ENCODE measurements around the gene LYL1.
A peak's percentile ranks its signal among the peaks of the same experiment; 100 is the strongest.

The LYL1 gene

DNA sequence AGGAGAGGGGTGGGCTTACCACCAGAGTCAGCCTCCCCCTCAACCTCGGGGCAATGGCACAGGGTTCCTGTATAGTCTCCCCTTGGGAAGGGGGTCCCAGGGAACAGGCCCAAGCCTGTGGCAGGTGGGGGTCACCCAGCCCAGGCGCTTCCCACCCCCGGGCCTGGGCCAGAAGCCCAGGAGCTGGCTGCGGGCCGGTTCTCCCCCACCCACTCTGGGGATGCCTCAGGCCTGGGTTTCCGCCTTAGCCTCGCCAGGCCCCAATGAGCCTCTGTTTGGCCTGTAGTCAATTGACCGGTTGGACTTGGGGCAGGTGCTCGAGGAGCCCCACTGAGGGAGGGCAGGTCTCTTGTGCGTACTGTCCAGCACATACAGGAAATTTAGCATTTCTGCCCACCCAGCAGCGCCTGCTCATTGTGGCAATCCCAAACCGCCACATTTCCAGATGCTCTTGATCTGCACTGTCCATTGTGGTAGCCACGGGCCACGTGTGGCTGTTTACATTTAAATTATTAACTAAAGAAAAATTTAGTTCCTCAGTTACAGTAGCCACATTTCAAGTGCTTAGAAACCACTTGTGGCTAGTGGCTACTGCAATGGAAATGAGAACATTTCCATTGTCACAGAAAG, 9.9 kb downstream of the LYL1 start:
- CTCF ChIA-PET = interaction anchor here (0.9 to 9.3 kb wide), 19 partner anchors 8 to 127 kb away, joined by 3 to 154 read pairs (median 8); no protein-coding TSS in a partner anchor
- POLR2A ChIA-PET = interaction anchor here (0.9 to 1.3 kb wide), 2 partner anchors 108 to 115 kb away, joined by 3 to 4 read pairs; no protein-coding TSS in a partner anchor
- Histone ChIP-seq H3K4me3 (ENCODE audit: control insufficient read depth in 1 of 7, extremely low read depth in 1 of 7, insufficient read depth in 4 of 7, low read depth in 2 of 7, low read length in 6 of 7) (no peak overlapping the region), H3K9me3 (ENCODE audit: control extremely low read depth in 1 of 5, control insufficient read depth in 4 of 5, insufficient read depth in 2 of 5, low read depth in 1 of 5, low read length in 4 of 5) (no peaks in the 10 kb centered on the region), H3K27ac (ENCODE audit: insufficient read depth in 1 of 2, low read depth in 1 of 2, low read length in 2 of 2, poor library complexity in 1 of 2, severe bottlenecking in 2 of 2) (no peak overlapping the region), H3K4me1 (ENCODE audit: control extremely low read depth in 1 of 4, control insufficient read depth in 4 of 4, insufficient read depth in 4 of 4, low read length in 3 of 4) (peaks cover 0 to 69% (median 52%) of the 10 kb centered on the region in 4 experiments), H3K36me3 (ENCODE audit: control insufficient read depth in 4 of 4, insufficient read depth in 4 of 4, low read length in 3 of 4) (peaks cover 0 to 4% (median 0%) of the 10 kb centered on the region in 4 experiments), H3K27me3 (replicated peaks in 2 of 5; ENCODE audit: control insufficient read depth in 4 of 5, insufficient read depth in 5 of 5, low read length in 4 of 5) (no peaks in the 10 kb centered on the region)
- DNase-seq = peak in 1 of 3 donors; percentile 22
- WGBS (ENCODE audit: insufficient coverage) = 97% methylated on average over 8 of the region's 14 CpGs

DNA sequence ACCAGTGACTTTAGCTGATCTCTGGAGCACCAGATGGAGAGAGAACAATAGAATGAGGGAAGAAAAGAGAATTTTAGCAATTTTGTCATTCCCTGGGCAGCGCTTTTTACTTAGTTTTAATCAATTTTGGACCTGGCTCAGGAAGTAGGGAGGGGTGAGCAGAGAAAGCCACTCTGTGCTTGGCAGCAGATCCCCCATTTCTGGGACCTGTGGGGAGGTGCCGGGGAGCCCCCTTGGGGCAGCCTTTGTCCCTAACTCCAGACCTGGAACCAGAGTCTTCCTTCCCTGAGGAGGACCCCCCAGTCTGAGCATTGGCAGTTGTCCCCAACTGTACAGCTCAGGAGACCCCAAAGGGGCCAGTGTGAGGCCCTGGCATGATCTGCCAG, 10.5 kb downstream of the LYL1 start:
- 100% methylated on average over 2 of the region's 2 CpGs for WGBS (ENCODE audit: insufficient coverage)
- no peak for DNase-seq
- POLR2A ChIA-PET = interaction anchor here (0.9 to 1.1 kb wide), 2 partner anchors 13 to 114 kb away, joined by 3 read pairs; no protein-coding TSS in a partner anchor
- H3K27me3 ChIP-seq (replicated peaks in 2 of 5; ENCODE audit: control insufficient read depth in 4 of 5, insufficient read depth in 5 of 5, low read length in 4 of 5) = no peaks in the 10 kb centered on the region
- no peak overlapping the region for H3K27ac ChIP-seq (ENCODE audit: insufficient read depth in 1 of 2, low read depth in 1 of 2, low read length in 2 of 2, poor library complexity in 1 of 2, severe bottlenecking in 2 of 2)
- H3K4me3 ChIP-seq (ENCODE audit: control insufficient read depth in 1 of 7, extremely low read depth in 1 of 7, insufficient read depth in 4 of 7, low read depth in 2 of 7, low read length in 6 of 7) = no peak overlapping the region
- no peaks in the 10 kb centered on the region for H3K9me3 ChIP-seq (ENCODE audit: control extremely low read depth in 1 of 5, control insufficient read depth in 4 of 5, insufficient read depth in 2 of 5, low read depth in 1 of 5, low read length in 4 of 5)
- peaks cover 0 to 67% (median 52%) of the 10 kb centered on the region in 4 experiments for H3K4me1 ChIP-seq (ENCODE audit: control extremely low read depth in 1 of 4, control insufficient read depth in 4 of 4, insufficient read depth in 4 of 4, low read length in 3 of 4)
- CTCF ChIA-PET = interaction anchor here (0.9 to 9.3 kb wide), 14 partner anchors 13 to 127 kb away, joined by 3 to 154 read pairs (median 5); no protein-coding TSS in a partner anchor
- peaks cover 0 to 4% (median 1%) of the 10 kb centered on the region in 4 experiments for H3K36me3 ChIP-seq (ENCODE audit: control insufficient read depth in 4 of 4, insufficient read depth in 4 of 4, low read length in 3 of 4)

DNA sequence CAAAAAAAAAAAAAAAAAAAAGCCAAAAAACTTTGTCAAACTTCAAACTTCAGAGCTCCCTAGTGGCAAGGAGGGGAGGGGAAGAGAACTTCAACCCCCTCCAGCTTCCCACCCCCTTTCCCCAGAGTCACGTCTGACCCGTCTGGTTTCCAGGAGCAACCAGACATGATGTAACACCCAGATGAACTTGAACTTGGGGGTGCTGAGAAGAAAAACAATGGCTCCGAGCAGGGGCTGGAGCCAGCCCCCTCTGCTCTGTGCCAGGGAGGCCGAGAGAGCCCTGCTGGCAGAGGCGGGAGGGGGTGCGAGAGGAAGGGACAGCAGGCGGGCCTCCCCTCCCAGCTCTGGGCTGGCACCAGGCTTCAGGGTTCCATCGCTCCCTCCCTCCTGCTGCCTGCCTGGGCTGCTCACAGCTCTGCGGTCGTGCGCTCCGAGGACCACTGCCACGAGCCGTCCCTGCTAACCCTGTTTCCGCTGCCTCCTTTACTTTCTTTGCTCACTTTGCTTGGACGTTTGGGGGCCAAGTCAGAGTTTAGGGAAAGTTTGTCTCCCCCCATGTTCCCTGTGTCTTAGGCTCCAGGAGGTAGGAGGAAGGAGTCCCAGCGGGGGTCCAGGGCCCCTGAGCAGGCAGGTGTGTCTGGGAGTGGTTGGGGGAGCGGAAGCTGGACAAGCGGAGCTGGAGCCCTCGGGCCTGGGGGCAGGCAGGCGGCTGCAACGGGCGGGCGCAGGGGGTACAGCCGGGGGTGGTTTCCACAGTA, 11.1 kb downstream of the LYL1 start:
- Histone ChIP-seq H3K36me3 (ENCODE audit: control insufficient read depth in 4 of 4, insufficient read depth in 4 of 4, low read length in 3 of 4) (peaks cover 0 to 8% (median 2%) of the 10 kb centered on the region in 4 experiments), H3K4me1 (ENCODE audit: control extremely low read depth in 1 of 4, control insufficient read depth in 4 of 4, insufficient read depth in 4 of 4, low read length in 3 of 4) (peaks cover 0 to 63% (median 49%) of the 10 kb centered on the region in 4 experiments), H3K27me3 (replicated peaks in 2 of 5; ENCODE audit: control insufficient read depth in 4 of 5, insufficient read depth in 5 of 5, low read length in 4 of 5) (no peaks in the 10 kb centered on the region), H3K4me3 (ENCODE audit: control insufficient read depth in 1 of 7, extremely low read depth in 1 of 7, insufficient read depth in 4 of 7, low read depth in 2 of 7, low read length in 6 of 7) (no peak overlapping the region), H3K27ac (ENCODE audit: insufficient read depth in 1 of 2, low read depth in 1 of 2, low read length in 2 of 2, poor library complexity in 1 of 2, severe bottlenecking in 2 of 2) (peak overlapping the region in 1 of 2 experiments; percentile 49), H3K9me3 (ENCODE audit: control extremely low read depth in 1 of 5, control insufficient read depth in 4 of 5, insufficient read depth in 2 of 5, low read depth in 1 of 5, low read length in 4 of 5) (no peaks in the 10 kb centered on the region)
- DNase-seq = peak; percentile 63 to 89 (median 82)
- POLR2A ChIA-PET = interaction anchor here (0.9 to 1.1 kb wide), 2 partner anchors 12 to 114 kb away, joined by 3 read pairs; no protein-coding TSS in a partner anchor
- WGBS (ENCODE audit: insufficient coverage) = 57% methylated on average over 12 of the region's 25 CpGs
- CTCF ChIA-PET = interaction anchor here (0.9 to 9.3 kb wide), 15 partner anchors 12 to 126 kb away, joined by 3 to 154 read pairs (median 4); no protein-coding TSS in a partner anchor

DNA sequence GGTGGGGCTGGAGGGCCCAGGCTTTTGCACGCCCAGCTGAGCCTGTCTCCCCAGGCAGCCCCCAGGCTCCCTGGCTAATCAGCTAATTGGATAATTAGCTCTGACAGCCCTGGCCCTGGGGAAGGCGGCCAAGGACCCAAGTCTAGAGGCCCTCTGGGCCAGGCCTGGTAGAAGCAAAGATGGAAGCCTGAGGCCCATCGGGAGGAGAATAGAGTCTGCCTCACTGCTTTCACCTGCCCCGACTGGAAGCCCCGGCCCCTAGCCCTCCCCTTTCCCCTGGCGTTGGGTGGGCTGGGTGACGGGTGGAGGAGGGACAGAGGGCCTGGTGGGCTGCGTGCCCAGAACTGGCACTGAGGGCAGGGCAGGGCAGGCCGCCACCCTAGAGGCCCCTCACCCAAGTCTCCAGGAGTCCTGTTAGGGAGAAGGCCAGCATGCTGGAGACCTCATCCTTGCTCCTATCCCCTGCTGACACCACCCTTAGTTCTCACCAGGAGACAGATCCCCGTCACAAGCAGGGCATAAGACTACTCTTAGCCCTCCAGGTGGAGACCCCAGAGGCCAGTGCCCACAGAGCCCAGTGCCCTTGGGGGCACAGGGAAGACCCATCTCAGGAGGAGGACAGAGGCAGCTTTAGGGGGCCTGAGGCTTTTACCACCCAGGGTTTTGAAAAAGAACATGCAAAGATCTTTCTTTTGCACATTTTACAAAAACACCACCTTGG, 12.0 kb downstream of the LYL1 start:
- DNase-seq = no peak
- no peak overlapping the region for H3K4me3 ChIP-seq (ENCODE audit: control insufficient read depth in 1 of 7, extremely low read depth in 1 of 7, insufficient read depth in 4 of 7, low read depth in 2 of 7, low read length in 6 of 7)
- 90% methylated on average over 7 of the region's 10 CpGs for WGBS (ENCODE audit: insufficient coverage)
- peaks cover 0 to 9% (median 2%) of the 10 kb centered on the region in 4 experiments for H3K36me3 ChIP-seq (ENCODE audit: control insufficient read depth in 4 of 4, insufficient read depth in 4 of 4, low read length in 3 of 4)
- H3K27me3 ChIP-seq (replicated peaks in 2 of 5; ENCODE audit: control insufficient read depth in 4 of 5, insufficient read depth in 5 of 5, low read length in 4 of 5) = no peaks in the 10 kb centered on the region
- H3K9me3 ChIP-seq (ENCODE audit: control extremely low read depth in 1 of 5, control insufficient read depth in 4 of 5, insufficient read depth in 2 of 5, low read depth in 1 of 5, low read length in 4 of 5) = no peaks in the 10 kb centered on the region
- CTCF ChIA-PET = interaction anchor here (0.7 to 9.3 kb wide), 13 partner anchors 11 to 125 kb away, joined by 3 to 154 read pairs (median 6); no protein-coding TSS in a partner anchor
- peak overlapping the region in 1 of 2 experiments; percentile 49 for H3K27ac ChIP-seq (ENCODE audit: insufficient read depth in 1 of 2, low read depth in 1 of 2, low read length in 2 of 2, poor library complexity in 1 of 2, severe bottlenecking in 2 of 2)
- POLR2A ChIA-PET = interaction anchor here (1.1 kb wide), 1 partner anchor 11 kb away, joined by 3 read pairs; no protein-coding TSS in a partner anchor
- peaks cover 0 to 60% (median 48%) of the 10 kb centered on the region in 4 experiments for H3K4me1 ChIP-seq (ENCODE audit: control extremely low read depth in 1 of 4, control insufficient read depth in 4 of 4, insufficient read depth in 4 of 4, low read length in 3 of 4)

DNA sequence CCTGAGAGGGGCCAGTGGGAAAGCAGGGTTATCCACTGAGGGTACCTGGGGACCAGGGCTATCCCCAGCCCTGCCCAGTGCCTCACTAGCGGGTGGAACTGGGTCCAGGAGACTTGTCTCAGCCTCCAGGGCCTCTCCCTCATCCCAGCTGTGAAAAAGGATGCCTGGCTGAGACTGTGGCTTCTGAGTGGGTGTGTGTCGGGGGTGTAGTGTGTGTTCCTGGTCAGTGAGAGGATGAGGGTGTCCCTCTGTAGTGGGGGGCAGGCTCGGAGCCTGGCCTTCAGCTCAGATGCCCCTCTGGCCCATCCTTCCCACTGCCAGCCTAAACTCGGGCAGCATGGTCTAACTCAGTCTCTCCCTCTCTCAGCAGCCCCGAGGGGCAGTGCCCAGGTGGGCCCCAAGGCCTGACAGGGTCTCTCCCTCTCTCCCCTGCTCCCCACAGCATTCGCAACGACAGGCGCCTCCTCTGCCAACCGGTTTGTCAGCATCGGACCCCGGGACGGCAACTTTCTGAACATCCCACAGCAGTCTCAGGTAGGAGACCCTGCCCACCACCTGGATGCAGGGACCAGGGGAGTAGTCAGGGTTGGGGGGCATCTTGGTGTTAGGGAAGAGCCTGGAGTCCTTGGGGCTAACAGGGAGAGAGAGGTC, 12.7 kb downstream of the LYL1 start:
- CTCF ChIA-PET = interaction anchor here (1.0 to 9.3 kb wide), 6 partner anchors 11 to 114 kb away, joined by 3 to 154 read pairs (median 51); no protein-coding TSS in a partner anchor
- H3K4me3 ChIP-seq (ENCODE audit: control insufficient read depth in 1 of 7, extremely low read depth in 1 of 7, insufficient read depth in 4 of 7, low read depth in 2 of 7, low read length in 6 of 7) = no peak overlapping the region
- POLR2A ChIA-PET = no interaction called here

DNA sequence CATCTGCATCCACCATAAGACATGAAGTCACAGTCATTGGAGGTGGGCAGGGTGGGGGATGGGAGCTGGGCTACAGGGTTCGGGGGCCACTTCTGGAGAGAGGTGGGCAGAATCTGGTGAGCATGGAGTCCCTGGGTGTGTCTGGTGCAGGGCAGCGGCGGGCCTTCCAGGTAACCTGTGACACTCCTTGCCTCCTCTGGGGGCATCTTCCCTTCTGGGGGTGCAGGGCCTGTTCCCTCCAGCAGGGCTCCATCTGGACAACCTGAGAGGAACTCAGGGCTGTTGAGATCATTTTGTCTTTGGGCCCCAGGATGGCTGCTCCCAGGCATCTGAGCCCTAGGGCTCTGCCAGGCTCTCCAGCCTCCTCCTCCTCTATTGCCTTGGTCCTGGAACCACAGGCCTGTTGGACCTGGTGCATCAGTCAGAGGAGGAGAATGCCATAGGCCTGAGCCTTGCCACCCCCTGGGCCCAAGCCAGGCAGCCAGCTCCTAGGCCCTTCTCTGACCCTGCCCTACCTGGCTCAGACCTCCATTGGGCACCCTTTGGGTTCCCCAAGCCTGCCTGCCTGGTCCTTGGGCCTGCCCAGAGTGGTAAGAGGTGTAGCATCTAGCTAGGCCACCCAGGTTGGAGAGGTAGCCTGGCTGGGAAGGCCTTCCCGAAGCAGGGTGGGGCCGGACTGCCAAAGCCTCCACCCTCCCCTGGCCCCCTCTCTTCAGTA, 13.4 kb downstream of the LYL1 start:
- Histone ChIP-seq H3K27ac (ENCODE audit: insufficient read depth in 1 of 2, low read depth in 1 of 2, low read length in 2 of 2, poor library complexity in 1 of 2, severe bottlenecking in 2 of 2) (no peak overlapping the region), H3K27me3 (replicated peaks in 2 of 5; ENCODE audit: control insufficient read depth in 4 of 5, insufficient read depth in 5 of 5, low read length in 4 of 5) (no peaks in the 10 kb centered on the region), H3K9me3 (ENCODE audit: control extremely low read depth in 1 of 5, control insufficient read depth in 4 of 5, insufficient read depth in 2 of 5, low read depth in 1 of 5, low read length in 4 of 5) (no peaks in the 10 kb centered on the region), H3K4me3 (ENCODE audit: control insufficient read depth in 1 of 7, extremely low read depth in 1 of 7, insufficient read depth in 4 of 7, low read depth in 2 of 7, low read length in 6 of 7) (no peak overlapping the region), H3K4me1 (ENCODE audit: control extremely low read depth in 1 of 4, control insufficient read depth in 4 of 4, insufficient read depth in 4 of 4, low read length in 3 of 4) (peaks cover 0 to 59% (median 43%) of the 10 kb centered on the region in 4 experiments), H3K36me3 (ENCODE audit: control insufficient read depth in 4 of 4, insufficient read depth in 4 of 4, low read length in 3 of 4) (peaks cover 0 to 9% (median 2%) of the 10 kb centered on the region in 4 experiments)
- peak in 2 of 3 donors; percentile 67 to 76 for DNase-seq
- ChIA-PET CTCF (interaction anchor here (1.0 to 9.3 kb wide), 6 partner anchors 10 to 114 kb away, joined by 3 to 154 read pairs (median 51); no protein-coding TSS in a partner anchor), POLR2A (no interaction called here)
- 100% methylated on average over 3 of the region's 5 CpGs for WGBS (ENCODE audit: insufficient coverage)

More for the DNA sequence above, 12.7 kb downstream of the LYL1 start:
- H3K9me3 ChIP-seq (ENCODE audit: control extremely low read depth in 1 of 5, control insufficient read depth in 4 of 5, insufficient read depth in 2 of 5, low read depth in 1 of 5, low read length in 4 of 5) = no peaks in the 10 kb centered on the region
- no peak for DNase-seq
- 97% methylated on average over 10 of the region's 12 CpGs for WGBS (ENCODE audit: insufficient coverage)
- no peaks in the 10 kb centered on the region for H3K27me3 ChIP-seq (replicated peaks in 2 of 5; ENCODE audit: control insufficient read depth in 4 of 5, insufficient read depth in 5 of 5, low read length in 4 of 5)
- H3K36me3 ChIP-seq (ENCODE audit: control insufficient read depth in 4 of 4, insufficient read depth in 4 of 4, low read length in 3 of 4) = peaks cover 0 to 9% (median 2%) of the 10 kb centered on the region in 4 experiments
- peaks cover 0 to 61% (median 49%) of the 10 kb centered on the region in 4 experiments for H3K4me1 ChIP-seq (ENCODE audit: control extremely low read depth in 1 of 4, control insufficient read depth in 4 of 4, insufficient read depth in 4 of 4, low read length in 3 of 4)
- H3K27ac ChIP-seq (ENCODE audit: insufficient read depth in 1 of 2, low read depth in 1 of 2, low read length in 2 of 2, poor library complexity in 1 of 2, severe bottlenecking in 2 of 2) = no peak overlapping the region

All from common myeloid progenitor, CD34-positive (primary cell).